Ecto neural progenitor cell (in vitro differentiated cells): ENCODE measurements around the gene NEIL3.
A peak's percentile ranks its signal among the peaks of the same experiment; 100 is the strongest.

Source experiments
- DNase-seq: peaks from one replicate; pipeline ENCODE4 v3.0.0-alpha.2; 2018; ENCODE audit warnings: low spot score

The NEIL3 gene

GRCh38 chr4:177309522-177310371 lies at the start of gene NEIL3:
NEIL3 (plus strand) TSS chr4:177309874; CDS start chr4:177309954, 80 bp downstream.
- peak; percentile 92 for DNase-seq

- DNase-seq, result no peak
These were observed 45.9 kb upstream of the NEIL3 start for GRCh38 chr4:177263818-177264217.

GRCh38 chr4:177264788-177265422 lies 44.8 kb upstream of the NEIL3 start:
- no peak for DNase-seq

- no peak for DNase-seq
These were observed 43.9 kb upstream of the NEIL3 start for GRCh38 chr4:177265729-177266128.

- DNase-seq, result no peak
These were observed 43.2 kb upstream of the NEIL3 start for GRCh38 chr4:177266506-177266905.

- DNase-seq, result no peak
These were observed 41.8 kb upstream of the NEIL3 start for GRCh38 chr4:177267911-177268310.

GRCh38 chr4:177271091-177271490 lies 38.6 kb upstream of the NEIL3 start:
- DNase-seq, result no peak

- no peak for DNase-seq
These were observed 37.5 kb upstream of the NEIL3 start for GRCh38 chr4:177271915-177272766.

GRCh38 chr4:177275999-177276398 lies 33.7 kb upstream of the NEIL3 start:
- DNase-seq, result no peak

GRCh38 chr4:177281351-177281909 lies 28.2 kb upstream of the NEIL3 start:
- no peak for DNase-seq

GRCh38 chr4:177282284-177282835 lies 27.3 kb upstream of the NEIL3 start:
- DNase-seq, result no peak

GRCh38 chr4:177283167-177283566 lies 26.5 kb upstream of the NEIL3 start:
- no peak for DNase-seq

- DNase-seq, result no peak
These were observed 23.7 kb upstream of the NEIL3 start for GRCh38 chr4:177285953-177286352.

- no peak for DNase-seq
These were observed 22.4 kb upstream of the NEIL3 start for GRCh38 chr4:177287255-177287654.

- no peak for DNase-seq
These were observed 21.3 kb upstream of the NEIL3 start for GRCh38 chr4:177288335-177288734.

- DNase-seq, result no peak
These were observed 18.9 kb upstream of the NEIL3 start for GRCh38 chr4:177290780-177291179.

GRCh38 chr4:177292171-177292570 lies 17.5 kb upstream of the NEIL3 start:
- no peak for DNase-seq

- no peak for DNase-seq
These were observed 16.3 kb upstream of the NEIL3 start for GRCh38 chr4:177293208-177294033.

- DNase-seq, result no peak
These were observed 11.8 kb upstream of the NEIL3 start for GRCh38 chr4:177297785-177298391.

GRCh38 chr4:177301126-177301639 lies 8.5 kb upstream of the NEIL3 start:
- DNase-seq, result no peak
